ENCODE data around the gene HEXA.

Gene HEXA

DNA sequence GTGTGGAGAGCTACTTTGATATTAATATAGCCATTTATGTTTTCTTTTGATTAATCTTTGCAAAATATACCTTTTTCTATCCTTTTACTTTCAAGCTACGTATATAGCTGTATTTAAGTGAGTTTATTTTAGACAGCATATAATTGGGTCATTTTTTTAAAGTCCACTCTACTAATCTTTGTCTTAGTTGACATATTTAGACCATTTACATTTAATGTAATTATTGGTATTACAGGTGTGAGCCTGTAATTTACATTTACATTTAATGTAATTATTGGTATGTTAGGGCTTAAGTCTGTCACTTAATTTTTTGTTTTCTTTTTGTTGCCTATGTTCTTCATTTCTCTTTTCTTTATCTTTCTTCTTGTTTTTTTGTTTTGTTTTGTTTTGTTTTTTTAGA, 52.1 kb downstream of the HEXA start:
- in situ Hi-C loops (cut with HindIII; ENCODE audit: low sequenced_read_pairs), result no loop called here

- in situ Hi-C loops (cut with HindIII; ENCODE audit: low sequenced_read_pairs), result no loop called here
Observed at GRCh38 chr15:72319985-72320671, 55.7 kb downstream of the HEXA start, which contains the start of gene CELF6. CELF6 (minus strand) TSS chr15:72320157; CDS start chr15:72319874, 283 bp downstream.

DNA sequence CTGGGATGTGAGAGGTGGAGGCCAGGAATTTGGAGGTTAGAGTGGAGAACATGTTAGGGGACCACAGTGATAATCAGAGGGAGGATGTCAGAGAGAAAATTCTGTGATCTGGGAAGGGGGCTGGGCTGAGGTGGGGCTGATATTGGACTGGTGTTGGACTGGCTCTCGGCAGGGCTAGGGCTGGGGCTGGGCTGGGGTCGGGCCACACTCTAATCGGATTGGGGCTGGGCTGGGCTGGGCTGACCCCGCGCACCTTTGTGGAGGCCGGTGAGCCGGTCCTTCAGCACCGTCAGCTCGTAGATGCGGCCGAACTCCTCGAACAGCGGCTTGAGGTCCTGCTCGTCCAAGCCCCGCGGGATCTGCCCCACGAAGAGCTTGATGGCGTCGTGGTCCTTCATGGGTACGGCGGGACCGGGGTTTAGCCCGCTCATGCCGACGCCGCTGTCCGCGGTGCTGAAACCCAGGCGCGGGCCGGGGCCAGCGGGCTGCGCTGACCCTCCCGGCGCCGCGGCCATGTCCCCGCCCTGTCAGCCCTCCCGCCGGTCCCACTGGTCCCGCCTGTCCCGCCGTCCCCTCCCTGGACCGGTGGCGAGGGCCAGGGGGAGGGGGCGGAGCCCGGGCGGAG, 56.3 kb downstream of the HEXA start:
- in situ Hi-C loops (cut with HindIII; ENCODE audit: low sequenced_read_pairs), result no loop called here

DNA sequence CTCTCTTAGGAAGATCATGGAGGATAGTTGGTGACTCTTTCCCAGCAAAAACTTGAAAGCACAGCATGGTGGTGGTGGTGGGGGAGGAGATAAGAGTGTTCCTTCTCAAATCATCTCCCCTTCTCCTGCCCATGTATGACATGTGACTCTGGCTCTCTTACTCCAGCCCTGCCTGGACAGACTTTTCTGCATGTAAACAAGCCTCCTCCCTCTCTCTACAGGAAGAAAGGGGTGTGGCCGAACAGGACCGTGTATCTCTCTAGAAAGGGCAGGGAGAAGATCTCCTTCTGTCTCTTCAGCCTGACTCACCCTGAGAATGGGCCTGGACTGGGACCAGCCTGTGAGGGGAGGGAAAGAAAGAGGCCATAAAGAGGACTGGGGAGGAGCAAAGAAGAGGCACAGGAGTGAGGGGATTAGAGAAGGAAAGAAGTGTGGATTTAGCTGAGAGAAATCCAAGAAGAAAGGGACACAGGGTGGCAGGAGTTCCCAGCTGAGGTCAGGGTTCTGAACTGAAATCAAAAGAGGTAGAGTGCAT, 57.3 kb downstream of the HEXA start:
- in situ Hi-C loops (cut with HindIII; ENCODE audit: low sequenced_read_pairs), result no loop called here

- in situ Hi-C loops (cut with HindIII; ENCODE audit: low sequenced_read_pairs), result no loop called here
Observed at GRCh38 chr15:72315706-72316370, 60.0 kb downstream of the HEXA start.

DNA sequence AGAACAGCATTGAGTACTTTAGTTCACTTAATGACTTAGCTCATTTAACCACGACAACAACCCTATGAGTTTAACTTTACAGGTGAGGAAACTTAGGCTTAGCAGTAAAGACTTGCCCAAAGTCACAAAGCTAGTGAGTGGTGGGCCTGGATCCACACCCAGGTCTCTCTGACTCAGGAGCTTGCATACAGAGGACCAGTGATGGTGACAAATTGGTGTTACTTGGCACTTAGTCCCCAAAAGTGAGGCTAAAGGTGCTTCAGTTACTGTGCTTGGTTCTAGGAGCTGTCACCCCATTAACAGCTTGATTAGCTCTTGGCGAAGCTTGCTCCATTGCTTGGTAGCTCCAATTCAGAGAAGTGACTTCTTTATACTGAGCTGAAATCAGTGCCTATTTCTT, 61.9 kb downstream of the HEXA start:
- in situ Hi-C loops (cut with HindIII; ENCODE audit: low sequenced_read_pairs), result no loop called here

- in situ Hi-C loops (cut with HindIII; ENCODE audit: low sequenced_read_pairs), result no loop called here
Observed at GRCh38 chr15:72313448-72313840, 62.4 kb downstream of the HEXA start.

DNA sequence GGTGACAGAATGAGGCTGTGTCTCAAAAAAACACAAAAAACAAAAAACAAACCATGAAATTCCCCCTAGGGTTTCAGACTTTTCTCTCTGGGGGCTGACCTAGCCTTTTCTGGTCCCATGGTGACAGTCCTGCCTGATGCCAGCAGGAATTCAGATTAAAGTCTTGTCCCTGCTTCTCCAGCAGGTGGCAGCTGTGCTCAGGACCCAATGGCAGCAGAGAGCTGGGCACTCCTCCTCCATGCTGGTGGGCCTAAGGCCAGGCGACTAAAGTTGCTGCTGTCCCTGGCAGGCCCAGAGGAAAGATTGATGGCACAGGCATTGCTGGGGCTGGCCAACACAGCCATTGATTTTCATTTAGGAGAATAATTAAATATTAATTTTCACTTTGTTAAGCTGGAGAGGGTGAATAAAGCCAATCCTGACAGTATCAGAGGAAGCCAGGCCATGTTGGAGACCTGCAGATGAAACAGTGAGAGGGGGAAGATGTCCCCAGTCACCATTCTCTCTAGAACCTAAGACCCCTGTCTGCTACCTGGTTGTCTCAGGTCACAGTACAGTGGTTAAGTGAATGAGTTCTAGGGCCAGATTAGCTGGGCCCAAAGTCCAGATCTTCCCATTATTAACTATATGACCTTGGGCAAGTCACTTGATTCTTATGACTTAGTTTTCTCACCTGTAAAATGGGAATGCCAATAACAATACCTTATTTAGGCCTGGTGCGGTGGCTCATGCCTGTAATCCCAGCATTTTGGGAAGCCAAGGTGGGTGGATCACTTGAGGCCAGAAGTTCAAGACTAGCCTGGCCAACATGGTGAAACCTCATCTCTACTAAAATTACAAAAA, 63.0 kb downstream of the HEXA start:
- in situ Hi-C loops (cut with HindIII; ENCODE audit: low sequenced_read_pairs), result no loop called here

DNA sequence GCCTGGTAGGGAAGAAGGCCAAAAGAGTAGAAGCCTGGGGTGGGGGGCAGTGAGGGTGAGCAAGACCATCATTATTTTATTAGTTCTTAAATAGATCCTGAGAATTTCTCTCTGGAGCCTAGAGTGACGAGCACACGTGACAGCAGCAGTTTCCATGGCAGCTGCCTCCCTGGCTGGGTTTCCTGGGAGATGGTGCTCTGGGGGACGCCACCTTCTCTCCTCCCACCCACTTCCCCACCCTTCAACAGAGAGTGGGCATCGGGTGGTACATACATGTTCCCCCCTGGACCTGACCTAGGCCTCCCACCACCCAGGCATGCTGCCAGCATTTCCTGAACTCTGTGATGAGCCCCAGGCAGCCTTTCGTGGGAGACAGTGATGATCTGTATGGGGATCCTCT, 68.8 kb downstream of the HEXA start:
- in situ Hi-C loops (cut with HindIII; ENCODE audit: low sequenced_read_pairs), result no loop called here

GRCh38 chr15:72306211-72306785, 69.5 kb downstream of the HEXA start:
- in situ Hi-C loops (cut with HindIII; ENCODE audit: low sequenced_read_pairs), result no loop called here

DNA sequence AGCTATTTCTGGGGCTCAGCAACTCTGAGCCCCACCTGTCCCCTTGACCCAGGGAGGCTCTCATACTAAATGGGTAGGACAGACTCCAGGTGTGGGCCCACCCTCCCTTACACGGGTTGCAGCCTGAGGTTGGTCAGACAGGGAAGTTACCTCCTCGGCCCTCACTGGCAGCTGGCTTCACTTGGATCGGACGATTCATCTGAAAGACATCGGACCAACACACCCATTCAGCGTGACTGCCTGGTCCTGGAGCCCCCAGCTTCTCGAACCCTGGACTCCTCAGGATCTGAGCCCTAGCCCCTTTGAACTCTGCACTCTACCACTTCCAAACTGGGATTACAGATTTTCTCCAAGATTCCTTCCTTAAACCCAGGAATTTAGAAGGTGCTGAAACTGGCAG, 71.2 kb downstream of the HEXA start:
- in situ Hi-C loops (cut with HindIII; ENCODE audit: low sequenced_read_pairs), result no loop called here

DNA sequence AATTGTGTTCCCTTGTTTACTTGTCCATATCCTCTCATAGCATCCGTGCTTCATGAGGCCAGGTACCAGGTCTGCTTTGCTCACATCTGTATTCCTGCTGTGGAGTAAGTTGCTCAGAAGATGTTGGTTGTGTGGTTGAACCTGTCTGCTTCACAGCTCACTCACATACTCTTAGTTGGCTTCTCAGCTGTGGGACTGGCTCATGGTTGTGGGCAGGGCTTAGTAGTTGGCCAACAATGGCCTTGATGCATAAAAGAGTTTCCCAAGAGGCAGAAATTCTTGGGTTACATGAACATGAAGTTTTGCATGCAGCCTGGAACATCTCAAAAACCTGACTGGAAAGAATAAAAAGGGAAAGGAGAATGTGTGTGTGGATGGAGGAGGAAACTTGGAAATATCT, 72.9 kb downstream of the HEXA start:
- in situ Hi-C loops (cut with HindIII; ENCODE audit: low sequenced_read_pairs), result no loop called here

Data from endothelial cell of hepatic sinusoid (primary cell).